Uterus (tissue), 4 donors: ENCODE measurements around the gene GUCY2C. TPM values are rescaled to one million over a fixed set of nuclear protein-coding genes. Genes with fewer than 3 reads are reported as not detected.

Experiments
- DNase-seq, 2 donors: peaks; one replicate each; pipeline ENCODE4 v3.0.0-alpha.2; 2019 to 2020
- H3K27ac ChIP-seq, 2 donors: fragments of 200-600 bp; sonication (generic); 1 replicate in 1 of 2; 2 replicates in 1 of 2; pipeline ENCODE4 v1.5.1; 2016 to 2018
- H3K27me3 ChIP-seq, 2 donors: fragments of 200-600 bp; sonication (generic); one replicate each; pipeline ENCODE4 v1.5.1; 2018 to 2019; ENCODE audit warnings: control low read depth in 1 of 2
- H3K36me3 ChIP-seq, 2 donors: fragments of 200-600 bp; sonication (generic); one replicate each; pipeline ENCODE4 v1.5.1; 2019; ENCODE audit warnings: control low read depth in 1 of 2
- H3K4me1 ChIP-seq, 2 donors: fragments of 200-600 bp; sonication (generic); one replicate each; pipeline ENCODE4 v1.5.1; 2018 to 2019; ENCODE audit warnings: control low read depth in 1 of 2
- H3K4me3 ChIP-seq, 2 donors: fragments of 200-600 bp; sonication (generic); 1 replicate in 1 of 2; 2 replicates in 1 of 2; pipeline ENCODE4 v1.5.1; 2018 to 2019; ENCODE audit warnings: mild to moderate bottlenecking in 1 of 2
- H3K9me3 ChIP-seq, 2 donors: fragments of 200-600 bp; sonication (generic); one replicate each; pipeline ENCODE4 v1.5.1; 2019; ENCODE audit warnings: control low read depth in 1 of 2
- POLR2A ChIP-seq, 2 donors: fragments of 450-650 bp; IDR thresholded peaks; one replicate each; pipeline ENCODE4 v1.6.1; 2016; ENCODE audit warnings: antibody characterized with exemption in 2 of 2, mild to moderate bottlenecking in 1 of 2, moderate library complexity in 1 of 2
- intact Hi-C: fragments of 100-400 bp; cut with DNase I; formaldehyde crosslinking; loops from one replicate; pipeline ENCODE4 v1.15.1; 2023; ENCODE audit warnings: low total_unique reads
- total RNA-seq, 4 donors: library from RNA; depleted of rRNA in 3 of 4; stranded (reverse); fragments of >200 nt in 3 of 4; gene quantifications; one replicate each; pipeline versions ENCODE4 v1.1.0 to v1.2.4, GENCODE V29; 2014 to 2023
- TF ChIP-seq, protein P1 (sequence below), 4 experiments: fragments of 200-600 bp in 2 of 4; fragments of 450-650 bp in 2 of 4; sonication (generic) in 2 of 4; IDR thresholded peaks; one replicate each; pipeline ENCODE4 v1.5.1; 2016 to 2019; ENCODE audit warnings: antibody characterized with exemption in 4 of 4, mild to moderate bottlenecking in 2 of 4, moderate library complexity in 1 of 4
- donor health status: DM: yes; HTN: yes; CAD: no.

Gene GUCY2C
- total RNA-seq, 4 donors from 2014 or later, result 0.15 TPM; not detected in 3

DNA sequence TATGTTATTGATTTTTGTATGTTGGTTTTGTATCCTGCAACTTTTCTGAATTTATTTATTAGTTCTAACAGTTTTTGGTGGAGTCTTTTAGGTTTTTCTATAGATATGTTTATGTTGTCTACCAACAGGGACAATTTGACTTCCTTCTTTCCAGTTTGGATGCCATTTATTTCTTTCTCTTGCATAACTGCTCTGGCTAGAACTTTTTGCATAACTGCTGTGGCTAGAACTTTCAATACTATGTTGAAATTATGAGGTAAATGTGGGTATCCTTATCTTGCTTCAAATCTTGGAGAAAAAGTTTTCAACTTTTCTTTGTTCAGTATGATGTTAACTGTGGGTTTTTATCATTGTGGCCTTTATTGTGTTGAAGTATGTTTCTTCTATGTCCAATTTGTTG is 88.8 kb downstream of the GUCY2C start:
- TF ChIP-seq POLR2A (IDR thresholded peaks at IDR 0.05), result no peak
- TF ChIP-seq, protein P1, sequence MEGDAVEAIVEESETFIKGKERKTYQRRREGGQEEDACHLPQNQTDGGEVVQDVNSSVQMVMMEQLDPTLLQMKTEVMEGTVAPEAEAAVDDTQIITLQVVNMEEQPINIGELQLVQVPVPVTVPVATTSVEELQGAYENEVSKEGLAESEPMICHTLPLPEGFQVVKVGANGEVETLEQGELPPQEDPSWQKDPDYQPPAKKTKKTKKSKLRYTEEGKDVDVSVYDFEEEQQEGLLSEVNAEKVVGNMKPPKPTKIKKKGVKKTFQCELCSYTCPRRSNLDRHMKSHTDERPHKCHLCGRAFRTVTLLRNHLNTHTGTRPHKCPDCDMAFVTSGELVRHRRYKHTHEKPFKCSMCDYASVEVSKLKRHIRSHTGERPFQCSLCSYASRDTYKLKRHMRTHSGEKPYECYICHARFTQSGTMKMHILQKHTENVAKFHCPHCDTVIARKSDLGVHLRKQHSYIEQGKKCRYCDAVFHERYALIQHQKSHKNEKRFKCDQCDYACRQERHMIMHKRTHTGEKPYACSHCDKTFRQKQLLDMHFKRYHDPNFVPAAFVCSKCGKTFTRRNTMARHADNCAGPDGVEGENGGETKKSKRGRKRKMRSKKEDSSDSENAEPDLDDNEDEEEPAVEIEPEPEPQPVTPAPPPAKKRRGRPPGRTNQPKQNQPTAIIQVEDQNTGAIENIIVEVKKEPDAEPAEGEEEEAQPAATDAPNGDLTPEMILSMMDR (IDR thresholded peaks at IDR 0.05), result no peak
- DNase-seq, result no peak
- Histone ChIP-seq H3K4me3 (no peak overlapping the region), H3K4me1 (no peaks in the 10 kb centered on the region), H3K27me3 (no peaks in the 10 kb centered on the region), H3K9me3 (peaks cover 0 to 37% of the 10 kb centered on the region in 2 donors), H3K27ac (no peak overlapping the region), H3K36me3 (no peaks in the 10 kb centered on the region)
- intact Hi-C loops, result no loop called here

DNA sequence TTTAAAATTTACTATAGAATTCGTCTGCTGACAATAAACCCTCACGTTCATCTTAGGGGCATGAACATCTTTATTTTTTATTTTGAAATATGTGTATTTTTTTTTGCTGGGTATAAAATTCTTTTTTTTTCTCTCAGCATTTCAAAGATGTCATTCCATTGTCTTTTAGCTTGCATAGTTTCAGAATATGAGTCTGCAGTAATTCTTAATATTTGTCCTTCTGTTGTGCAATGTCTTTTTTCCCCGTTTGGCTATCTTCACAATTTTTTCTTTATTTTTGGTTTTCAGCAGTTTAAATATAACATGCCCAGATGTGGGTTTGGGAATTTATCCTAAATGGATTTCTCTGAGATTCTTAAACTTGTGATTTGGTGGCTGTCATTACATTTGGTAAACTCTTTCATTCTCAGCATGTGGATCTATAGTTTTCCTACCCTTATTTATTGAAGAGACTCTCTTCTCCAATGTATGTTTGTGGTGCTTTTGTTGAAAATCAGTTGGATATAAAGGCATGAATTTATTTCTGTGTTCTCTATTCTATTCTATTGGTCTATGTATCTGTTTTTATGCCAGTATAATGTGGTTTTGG is 90.9 kb downstream of the GUCY2C start:
- no peak overlapping the region for H3K27ac ChIP-seq
- H3K36me3 ChIP-seq, result no peaks in the 10 kb centered on the region
- no peaks in the 10 kb centered on the region for H3K27me3 ChIP-seq
- DNase-seq, result no peak
- H3K9me3 ChIP-seq, result peaks cover 0 to 39% of the 10 kb centered on the region in 2 donors
- no peaks in the 10 kb centered on the region for H3K4me1 ChIP-seq
- intact Hi-C loops, result no loop called here
- TF ChIP-seq POLR2A (IDR thresholded peaks at IDR 0.05), result no peak
- TF ChIP-seq, protein P1 (IDR thresholded peaks at IDR 0.05), result no peak
- no peak overlapping the region for H3K4me3 ChIP-seq

DNA sequence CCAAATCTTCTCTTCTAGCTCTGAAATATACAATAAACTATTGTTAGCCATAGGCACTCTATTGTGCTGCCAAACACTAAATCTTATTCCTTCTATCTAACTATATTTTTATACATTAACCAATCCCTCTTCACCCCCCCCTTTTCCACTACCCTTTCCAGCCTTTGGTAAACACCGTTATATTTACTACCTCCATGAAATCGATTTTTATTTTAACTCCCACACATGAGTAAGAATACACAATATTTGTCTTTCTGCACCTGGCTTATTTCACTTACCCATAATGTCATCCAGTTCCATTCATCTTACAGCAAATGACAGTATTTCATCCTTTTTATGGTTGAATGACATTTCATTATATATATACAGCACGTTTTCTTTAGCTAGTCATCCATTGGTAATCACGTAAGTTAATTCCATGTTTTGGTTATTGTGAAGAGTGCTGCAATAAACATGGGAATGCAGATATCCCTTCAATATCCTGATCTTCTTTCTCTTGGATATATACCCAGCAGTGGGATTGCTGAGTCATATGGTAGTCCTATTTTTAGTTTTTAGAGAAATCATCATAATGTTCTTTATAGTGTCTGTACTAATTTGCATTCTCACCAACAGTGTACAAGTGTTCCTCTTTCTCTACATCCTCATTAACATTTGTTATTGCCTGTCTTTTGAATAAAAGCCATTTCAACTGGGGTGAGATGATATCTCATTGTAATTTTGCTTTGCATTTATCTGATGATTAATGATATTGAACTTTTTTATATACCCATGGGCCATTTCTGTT is 94.5 kb downstream of the GUCY2C start:
- Histone ChIP-seq H3K4me1 (no peaks in the 10 kb centered on the region), H3K9me3 (peaks cover 0 to 32% of the 10 kb centered on the region in 2 donors), H3K36me3 (no peaks in the 10 kb centered on the region), H3K27ac (no peak overlapping the region), H3K27me3 (no peaks in the 10 kb centered on the region), H3K4me3 (no peak overlapping the region)
- intact Hi-C loops, result no loop called here
- no peak for DNase-seq
- TF ChIP-seq POLR2A (IDR thresholded peaks at IDR 0.05), result no peak
- TF ChIP-seq, protein P1 (IDR thresholded peaks at IDR 0.05), result no peak

DNA sequence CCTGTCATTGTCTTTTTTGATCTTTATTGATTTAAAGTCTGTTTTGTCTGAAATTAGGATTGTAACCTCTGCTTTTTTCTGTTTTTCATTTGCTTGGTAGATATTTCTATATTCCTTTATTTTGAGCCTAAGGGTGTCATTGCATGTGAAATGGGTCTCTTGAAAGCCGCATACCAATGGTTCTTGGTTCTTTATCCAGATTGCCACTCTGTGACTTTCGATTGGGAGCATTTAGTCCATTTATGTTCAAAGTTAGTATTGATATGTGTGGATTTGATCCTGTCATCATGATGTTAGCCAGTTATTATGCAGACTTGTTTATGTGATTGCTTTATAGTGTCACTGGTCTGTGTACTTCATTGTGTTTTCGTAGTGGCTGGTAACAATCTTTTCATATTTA is 98.9 kb downstream of the GUCY2C start:
- TF ChIP-seq, protein P1 (IDR thresholded peaks at IDR 0.05), result no peak
- no peak for TF ChIP-seq POLR2A (IDR thresholded peaks at IDR 0.05)
- H3K4me3 ChIP-seq, result no peak overlapping the region
- no peaks in the 10 kb centered on the region for H3K27me3 ChIP-seq
- H3K36me3 ChIP-seq, result no peaks in the 10 kb centered on the region
- no peak for DNase-seq
- no peaks in the 10 kb centered on the region for H3K4me1 ChIP-seq
- H3K27ac ChIP-seq, result no peak overlapping the region
- H3K9me3 ChIP-seq, result peaks cover 0 to 3% of the 10 kb centered on the region in 2 donors
- intact Hi-C loops, result no loop called here

DNA sequence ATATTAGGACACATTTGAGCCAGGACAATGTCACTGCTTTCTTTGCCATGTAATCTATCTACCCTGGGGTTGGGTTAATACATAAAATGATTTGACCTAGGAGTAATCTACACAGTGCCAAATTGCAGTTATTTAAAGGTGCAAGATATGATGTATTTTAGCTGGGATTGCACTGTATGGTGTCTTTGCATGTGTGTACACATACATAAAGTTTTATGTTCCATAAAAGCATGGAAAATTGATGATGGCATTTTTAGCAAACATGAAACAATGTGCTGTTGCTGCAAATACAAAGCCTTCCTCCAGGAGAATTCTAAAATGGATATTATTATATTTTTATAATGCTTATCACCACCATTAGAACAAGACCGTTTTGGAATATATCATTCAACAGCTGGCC is 104.7 kb downstream of the GUCY2C start:
- TF ChIP-seq POLR2A (IDR thresholded peaks at IDR 0.05), result no peak
- TF ChIP-seq, protein P1 (IDR thresholded peaks at IDR 0.05), result no peak
- no peak overlapping the region for H3K4me3 ChIP-seq
- no peaks in the 10 kb centered on the region for H3K27me3 ChIP-seq
- no peaks in the 10 kb centered on the region for H3K36me3 ChIP-seq
- H3K9me3 ChIP-seq, result no peaks in the 10 kb centered on the region
- H3K4me1 ChIP-seq, result no peaks in the 10 kb centered on the region
- intact Hi-C loops, result no loop called here
- H3K27ac ChIP-seq, result no peak overlapping the region
- DNase-seq, result no peak
